CD14-positive monocyte (primary cell): ENCODE results near the gene TPPP. TPM values are rescaled to one million over a fixed set of nuclear protein-coding genes. Genes with fewer than 3 reads are reported as not detected.

Source experiments
- DNase-seq, 3 donors: peaks; one replicate each; pipeline ENCODE4 v3.0.0-alpha.2; 2011 to 2022
- H2AFZ ChIP-seq: 2 replicates; pipeline ENCODE4 v1.6.0; 2012; ENCODE audit warnings: mild to moderate bottlenecking, low read depth, low read length, inconsistent platforms; ENCODE audit not compliant: insufficient read depth, poor library complexity, severe bottlenecking
- H3K27ac ChIP-seq, 2 donors: 1 replicate in 1 of 2; 2 replicates in 1 of 2; pipeline ENCODE4 v1.5.1; 2012 to 2013; ENCODE audit warnings: low read length in 2 of 2, control low read depth in 1 of 2, inconsistent platforms in 1 of 2, low read depth in 1 of 2, mild to moderate bottlenecking in 1 of 2
- H3K27me3 ChIP-seq, 2 donors: one replicate each; pipeline versions ENCODE4 v1.6.0 to v1.6.1; 2011 to 2013; ENCODE audit warnings: low read length in 2 of 2; ENCODE audit not compliant: control insufficient read depth in 2 of 2, insufficient read depth in 2 of 2
- H3K36me3 ChIP-seq, 2 donors: replicated peaks in 1 of 2; 1 replicate in 1 of 2; 2 replicates in 1 of 2; pipeline versions ENCODE4 v1.5.1 to v1.6.1; 2012 to 2013; ENCODE audit warnings: low read length in 2 of 2, control low read depth in 1 of 2, inconsistent platforms in 1 of 2, mild to moderate bottlenecking in 1 of 2; ENCODE audit not compliant: insufficient read depth in 2 of 2, control insufficient read depth in 1 of 2
- H3K4me1 ChIP-seq, 2 donors: 1 replicate in 1 of 2; 2 replicates in 1 of 2; pipeline versions ENCODE4 v1.5.1 to v1.6.1; 2012 to 2013; ENCODE audit warnings: low read length in 2 of 2, control low read depth in 1 of 2, inconsistent platforms in 1 of 2, mild to moderate bottlenecking in 1 of 2, moderate library complexity in 1 of 2; ENCODE audit not compliant: insufficient read depth in 2 of 2, control insufficient read depth in 1 of 2
- H3K4me2 ChIP-seq: replicated peaks from 2 replicates; pipeline ENCODE3; 2012; ENCODE audit warnings: low read length, moderate library complexity, mild to moderate bottlenecking; ENCODE audit not compliant: poor library complexity, severe bottlenecking; ENCODE audit errors: extremely low read depth
- H3K4me3 ChIP-seq, 3 experiments: fragments of 200-600 bp in 1 of 3; sonication (generic) in 1 of 3; replicated peaks in 1 of 3; 1 replicate in 2 of 3; 2 replicates in 1 of 3; pipeline ENCODE4 v1.5.1; 2011 to 2013; ENCODE audit warnings: low read length in 3 of 3, mild to moderate bottlenecking in 3 of 3, control low read depth in 2 of 3, low read depth in 2 of 3, inconsistent platforms in 1 of 3, moderate library complexity in 1 of 3
- H3K79me2 ChIP-seq: 2 replicates; pipeline ENCODE4 v1.6.0; 2012; ENCODE audit warnings: mild to moderate bottlenecking, control low read depth, inconsistent platforms, low read length, moderate library complexity; ENCODE audit not compliant: insufficient read depth
- H3K9ac ChIP-seq: 2 replicates; pipeline ENCODE4 v1.6.0; 2017; ENCODE audit warnings: low read length, mild to moderate bottlenecking; ENCODE audit not compliant: insufficient read depth, poor library complexity, severe bottlenecking
- H3K9me3 ChIP-seq, 2 donors: replicated peaks in 1 of 2; 1 replicate in 1 of 2; 2 replicates in 1 of 2; pipeline versions ENCODE4 v1.5.1 to v1.6.1; 2012 to 2013; ENCODE audit warnings: low read length in 2 of 2, control low read depth in 1 of 2; ENCODE audit not compliant: control insufficient read depth in 1 of 2, insufficient read depth in 1 of 2
- H4K20me1 ChIP-seq: 2 replicates; pipeline ENCODE4 v1.6.0; 2012; ENCODE audit warnings: mild to moderate bottlenecking, low read length, control low read depth, moderate library complexity; ENCODE audit not compliant: insufficient read depth
- H3K27ac Mint-ChIP-seq, 7 donors: one replicate each; pipeline ENCODE4 v1.8.0; 2020; ENCODE audit warnings: mild to moderate bottlenecking in 7 of 7, mixed read lengths in 7 of 7, moderate library complexity in 6 of 7, inconsistent platforms in 2 of 7
- H3K27me3 Mint-ChIP-seq, 3 donors: one replicate each; pipeline ENCODE4 v1.8.0; 2021 to 2022; ENCODE audit warnings: low read depth in 3 of 3, mild to moderate bottlenecking in 3 of 3, mixed read lengths in 3 of 3, moderate library complexity in 3 of 3, inconsistent platforms in 1 of 3
- H3K36me3 Mint-ChIP-seq, 2 donors: one replicate each; pipeline ENCODE4 v1.8.0; 2020; ENCODE audit warnings: mixed read lengths in 2 of 2, inconsistent platforms in 1 of 2, mild to moderate bottlenecking in 1 of 2
- H3K4me1 Mint-ChIP-seq: one replicate; pipeline ENCODE4 v1.8.0; 2020; ENCODE audit warnings: mild to moderate bottlenecking, mixed read lengths
- H3K4me3 Mint-ChIP-seq, 2 donors: one replicate each; pipeline ENCODE4 v1.8.0; 2020; ENCODE audit warnings: mild to moderate bottlenecking in 2 of 2, mixed read lengths in 2 of 2, moderate library complexity in 1 of 2
- H3K9me3 Mint-ChIP-seq, 7 donors: one replicate each; pipeline ENCODE4 v1.8.0; 2020 to 2022; ENCODE audit warnings: mixed read lengths in 7 of 7, mild to moderate bottlenecking in 6 of 7, moderate library complexity in 6 of 7, inconsistent platforms in 2 of 7
- WGBS: methylation state at CpG from one replicate; pipeline ENCODE4 v1.1.5; 2013; ENCODE audit warnings: missing lambda C conversion rate; ENCODE audit not compliant: insufficient coverage; 5-methylcytosine and 5-hydroxymethylcytosine counted together
- intact Hi-C, 2 donors: fragments of 100-400 bp; cut with micrococcal nuclease; formaldehyde crosslinking; loops; one replicate each; pipeline versions ENCODE4 v1.15.0 to v1.15.1; 2023
- polyA plus RNA-seq, 3 donors: library from polyadenylated mRNA; depleted of rRNA in 1 of 3; unstranded in 2 of 3; stranded (reverse) in 1 of 3; fragments of 300-500 nt in 2 of 3; fragments of >200 nt in 1 of 3; fragmentation: Illumina TruSeq in 2 of 3; gene quantifications; 1 replicate in 2 of 3; 2 replicates in 1 of 3; pipeline ENCODE4 v1.2.3, GENCODE V29; 2012 to 2021
- TF ChIP-seq, protein P1 (sequence below): fragments of 200-600 bp; IDR thresholded peaks from one replicate; pipeline ENCODE4 v1.8.0; 2022; ENCODE audit warnings: antibody characterized with exemption, mild to moderate bottlenecking

The TPPP gene
- polyA plus RNA-seq, 3 donors, result 0.02 to 0.17 (median 0.06) TPM

DNA sequence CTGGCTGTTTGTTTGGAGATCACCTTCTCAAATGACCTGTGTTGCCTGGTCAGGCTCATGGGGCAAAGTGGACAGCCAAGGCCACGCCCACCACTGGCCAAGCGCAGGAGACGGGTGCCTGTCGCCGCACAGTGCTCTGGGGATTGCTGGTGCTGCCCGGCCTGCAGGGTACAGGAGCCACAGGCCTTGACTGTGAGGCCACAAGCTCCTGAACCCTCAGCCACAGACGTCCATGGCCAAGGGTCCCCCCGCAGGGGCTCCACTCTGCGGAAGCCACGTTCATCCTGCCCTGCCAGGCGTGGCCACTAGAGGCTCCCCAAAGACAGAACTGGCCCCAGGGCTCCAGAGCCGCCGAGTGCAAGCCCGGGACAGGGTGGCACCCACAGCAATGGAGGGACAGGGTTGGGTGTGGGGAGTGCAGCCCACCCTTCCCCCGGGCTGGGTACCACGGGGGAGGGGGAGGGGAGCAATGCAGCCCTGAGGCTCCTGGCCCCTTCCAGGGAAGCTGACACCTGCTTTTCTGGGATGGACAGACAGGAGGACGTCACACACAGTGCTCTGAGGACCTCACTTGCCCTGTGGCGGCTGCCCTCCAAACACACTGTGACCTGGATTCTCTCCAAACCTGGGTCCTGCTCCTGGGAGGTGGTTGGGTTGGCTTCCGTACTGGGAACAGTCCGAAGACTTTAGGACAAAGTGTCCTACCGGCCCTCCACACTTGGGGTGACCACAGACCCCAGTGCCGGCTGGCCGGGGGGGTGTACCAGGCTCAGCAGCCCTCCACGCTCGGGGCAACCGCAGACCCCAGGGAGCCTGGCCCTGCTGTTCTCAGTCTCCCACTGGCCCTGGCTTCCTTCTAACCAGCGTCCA is 21.5 kb downstream of the TPPP start:
- Histone ChIP-seq H3K4me2 (no peak overlapping the region), H3K9me3 (no peaks in the 10 kb centered on the region), H2AFZ (no peak overlapping the region), H3K4me1 (no peaks in the 10 kb centered on the region), H3K27me3 (peaks cover 0 to 17% of the 10 kb centered on the region in 2 donors), H3K4me3 (no peak overlapping the region), H3K36me3 (no peaks in the 10 kb centered on the region), H4K20me1 (no peaks in the 10 kb centered on the region), H3K27ac (no peak overlapping the region), H3K79me2 (no peaks in the 10 kb centered on the region), H3K9ac (no peak overlapping the region)
- intact Hi-C loops, result loop anchor here in 1 of 2 donors (5.0 kb wide), 1 partner anchor 231 kb away; no protein-coding TSS in a partner anchor
- H3K36me3 Mint-ChIP-seq, result peaks cover 6 to 8% of the 10 kb centered on the region in 2 donors
- peak; percentile 9 to 25 (median 22) for DNase-seq
- H3K9me3 Mint-ChIP-seq, result peaks cover 0 to 6% (median 0%) of the 10 kb centered on the region in 7 donors
- no peak overlapping the region for H3K27ac Mint-ChIP-seq
- 45% methylated on average over 18 of the region's 27 CpGs for WGBS
- peaks cover 3 to 38% (median 10%) of the 10 kb centered on the region in 3 donors for H3K27me3 Mint-ChIP-seq
- peaks cover 4% of the 10 kb centered on the region for H3K4me1 Mint-ChIP-seq
- H3K4me3 Mint-ChIP-seq, result peak overlapping the region in 1 of 2 donors; percentile 55
- TF ChIP-seq, protein P1, sequence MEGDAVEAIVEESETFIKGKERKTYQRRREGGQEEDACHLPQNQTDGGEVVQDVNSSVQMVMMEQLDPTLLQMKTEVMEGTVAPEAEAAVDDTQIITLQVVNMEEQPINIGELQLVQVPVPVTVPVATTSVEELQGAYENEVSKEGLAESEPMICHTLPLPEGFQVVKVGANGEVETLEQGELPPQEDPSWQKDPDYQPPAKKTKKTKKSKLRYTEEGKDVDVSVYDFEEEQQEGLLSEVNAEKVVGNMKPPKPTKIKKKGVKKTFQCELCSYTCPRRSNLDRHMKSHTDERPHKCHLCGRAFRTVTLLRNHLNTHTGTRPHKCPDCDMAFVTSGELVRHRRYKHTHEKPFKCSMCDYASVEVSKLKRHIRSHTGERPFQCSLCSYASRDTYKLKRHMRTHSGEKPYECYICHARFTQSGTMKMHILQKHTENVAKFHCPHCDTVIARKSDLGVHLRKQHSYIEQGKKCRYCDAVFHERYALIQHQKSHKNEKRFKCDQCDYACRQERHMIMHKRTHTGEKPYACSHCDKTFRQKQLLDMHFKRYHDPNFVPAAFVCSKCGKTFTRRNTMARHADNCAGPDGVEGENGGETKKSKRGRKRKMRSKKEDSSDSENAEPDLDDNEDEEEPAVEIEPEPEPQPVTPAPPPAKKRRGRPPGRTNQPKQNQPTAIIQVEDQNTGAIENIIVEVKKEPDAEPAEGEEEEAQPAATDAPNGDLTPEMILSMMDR, result peak; percentile 81

DNA sequence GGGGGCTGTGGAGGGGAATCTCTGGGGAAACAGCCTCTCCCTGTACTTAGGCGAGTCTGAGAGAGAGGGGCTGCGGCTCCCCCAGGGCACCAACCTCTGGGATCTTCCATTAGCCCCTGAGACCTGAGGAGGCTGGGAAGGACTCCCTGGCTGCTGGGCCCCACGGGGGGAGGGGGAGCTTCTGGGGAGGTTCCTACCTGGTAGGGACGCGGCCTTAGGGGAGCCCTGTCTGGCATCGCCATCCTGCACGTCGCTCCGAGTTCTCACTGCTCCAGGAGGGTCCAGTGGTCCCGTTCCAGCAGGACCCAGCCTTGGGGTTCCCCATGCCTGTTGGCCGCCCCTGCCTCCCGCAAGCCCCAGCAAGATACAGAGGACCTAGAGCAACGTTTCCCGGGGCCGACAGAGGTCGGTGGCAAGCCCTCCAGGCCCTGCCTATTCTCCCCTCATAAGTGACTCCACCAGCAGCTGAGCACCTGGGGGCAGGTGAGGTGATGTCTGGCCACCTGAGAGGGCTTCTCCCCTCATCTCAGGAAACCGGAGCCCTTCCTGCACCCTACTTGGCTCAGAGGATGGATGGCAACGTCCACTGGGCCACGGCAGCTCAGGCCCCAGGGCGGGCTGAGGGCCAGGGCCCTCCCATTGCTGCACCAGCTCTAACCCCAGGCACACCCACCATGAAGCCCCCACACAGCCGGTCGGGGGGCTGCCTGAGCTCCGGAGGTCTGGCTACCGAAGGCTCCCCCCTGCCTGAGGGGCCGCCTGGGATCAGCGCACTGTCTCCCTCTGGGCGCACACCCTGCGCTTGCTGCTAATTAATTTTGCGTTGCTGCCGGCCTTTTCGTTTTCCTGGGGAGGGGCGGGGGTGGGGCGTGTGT is 22.5 kb downstream of the TPPP start:
- no peak for DNase-seq
- Mint-ChIP-seq H3K36me3 (peaks cover 6 to 8% of the 10 kb centered on the region in 2 donors), H3K27me3 (peaks cover 3 to 38% (median 10%) of the 10 kb centered on the region in 3 donors), H3K4me1 (peaks cover 4% of the 10 kb centered on the region), H3K27ac (no peak overlapping the region), H3K4me3 (no peak overlapping the region), H3K9me3 (peaks cover 0 to 1% (median 0%) of the 10 kb centered on the region in 7 donors)
- H4K20me1 ChIP-seq, result no peaks in the 10 kb centered on the region
- intact Hi-C loops, result loop anchor here in 1 of 2 donors (5.0 kb wide), 1 partner anchor 232 kb away; no protein-coding TSS in a partner anchor
- no peak overlapping the region for H3K27ac ChIP-seq
- H3K36me3 ChIP-seq, result no peaks in the 10 kb centered on the region
- no peaks in the 10 kb centered on the region for H3K79me2 ChIP-seq
- H3K9ac ChIP-seq, result no peak overlapping the region
- no peaks in the 10 kb centered on the region for H3K4me1 ChIP-seq
- 66% methylated on average over 30 of the region's 33 CpGs for WGBS
- H3K9me3 ChIP-seq, result no peaks in the 10 kb centered on the region
- TF ChIP-seq, protein P1, result no peak
- H2AFZ ChIP-seq, result no peak overlapping the region
- H3K4me2 ChIP-seq, result no peak overlapping the region
- H3K27me3 ChIP-seq, result peaks cover 0 to 17% of the 10 kb centered on the region in 2 donors
- no peak overlapping the region for H3K4me3 ChIP-seq
